GM12878 (cell line): ENCODE data around the gene SPG21. TPM values are rescaled to one million over a fixed set of nuclear protein-coding genes. Genes with fewer than 3 reads are reported as not detected.

Experiments used
- ATAC-seq: fragments of 200-7000 bp; cut with Tn5 transposase; 3 replicates; pipeline ENCODE4 v1.9.1; 2020; ENCODE audit warnings: mild to moderate bottlenecking, moderate library complexity
- BruUV-seq: library from RNA; stranded (reverse); fragments of 400-500 nt; replicated peaks from 2 replicates; lab custom pipeline; 2021; lab: Mats Ljungman, UMichigan
- CTCF ChIA-PET: fragments of 300-600 bp; sonication (Branson Sonifier 250); formaldehyde crosslinking; extraction: SDS; loops from one replicate; lab custom pipeline; 2021; ENCODE audit warnings: inconsistent platforms; lab: Yijun Ruan, JAX
- POLR2A ChIA-PET: fragments of 350-600 bp; formaldehyde crosslinking; extraction: SDS; loops from one replicate; lab custom pipeline; 2021; ENCODE audit warnings: inconsistent platforms; lab: Charles Lee
- RAD21 ChIA-PET: fragments of 300-600 bp; sonication (Branson Sonifier 250); formaldehyde crosslinking; loops from one replicate; lab custom pipeline; 2023; ENCODE audit warnings: antibody characterized with exemption; ENCODE audit not compliant: unreplicated experiment; lab: Charles Lee
- SMC1A ChIA-PET: fragments of 300-600 bp; sonication (Branson Sonifier 250); formaldehyde crosslinking; loops from one replicate; lab custom pipeline; 2023; ENCODE audit not compliant: unreplicated experiment, uncharacterized antibody; lab: Charles Lee
- DNase-seq: peaks from one replicate; pipeline ENCODE4 v3.0.0-alpha.2; 2011; ENCODE audit warnings: low read depth, low spot score
- FAIRE-seq: peaks from 3 replicates; lab custom pipeline; 2011; peaks lifted over from hg19 to GRCh38; lab: Jason Lieb, UNC
- H2AFZ ChIP-seq: 2 replicates; pipeline ENCODE4 v1.6.0; 2011; ENCODE audit warnings: low read depth, low read length, control low read depth; ENCODE audit not compliant: control insufficient read depth
- H3K27ac ChIP-seq: 2 replicates; pipeline ENCODE4 v1.5.1; 2011; ENCODE audit warnings: control low read depth; ENCODE audit not compliant: control insufficient read depth, insufficient read depth
- H3K27me3 ChIP-seq, 2 experiments: replicated peaks in 1 of 2; 2 replicates each; pipeline versions ENCODE4 v1.6.0 to v1.6.1; 2011; ENCODE audit warnings: low read length in 1 of 2; ENCODE audit not compliant: control insufficient read depth in 2 of 2, insufficient read depth in 2 of 2
- H3K36me3 ChIP-seq, 2 experiments: 2 replicates each; pipeline ENCODE4 v1.5.1; 2011; ENCODE audit warnings: low read length in 1 of 2; ENCODE audit not compliant: control insufficient read depth in 2 of 2, insufficient read depth in 2 of 2
- H3K4me1 ChIP-seq: 2 replicates; pipeline ENCODE4 v1.6.1; 2011; ENCODE audit warnings: mild to moderate bottlenecking, low read length, moderate library complexity, mixed read lengths; ENCODE audit not compliant: control insufficient read depth, insufficient read depth
- H3K4me2 ChIP-seq: 2 replicates; pipeline ENCODE4 v1.6.0; 2011; ENCODE audit warnings: control low read depth; ENCODE audit not compliant: control insufficient read depth, insufficient read depth
- H3K4me3 ChIP-seq: fragments of 200-600 bp; sonication (generic); 2 replicates; pipeline ENCODE4 v1.5.1; 2016
- H3K79me2 ChIP-seq: 2 replicates; pipeline ENCODE4 v1.6.0; 2011; ENCODE audit warnings: low read length; ENCODE audit not compliant: control insufficient read depth, insufficient read depth
- H3K9ac ChIP-seq: 2 replicates; pipeline ENCODE4 v1.8.0; 2011; ENCODE audit warnings: low read length, control low read depth, mixed read lengths; ENCODE audit not compliant: control insufficient read depth, insufficient read depth
- H3K9me3 ChIP-seq: replicated peaks from 3 replicates; pipeline ENCODE4 v1.5.1; 2011; ENCODE audit warnings: mild to moderate bottlenecking, low read length; ENCODE audit not compliant: control insufficient read depth, insufficient read depth
- H4K20me1 ChIP-seq: 2 replicates; pipeline ENCODE4 v1.6.0; 2011; ENCODE audit not compliant: control insufficient read depth, insufficient read depth
- BCL11A ChIP-seq: IDR thresholded peaks from 2 replicates; pipeline ENCODE4 v1.6.1; 2011; ENCODE audit warnings: low read depth, low read length
- BHLHE40 ChIP-seq, 2 experiments: fragments of 450-650 bp in 1 of 2; IDR thresholded peaks; 2 replicates each; pipeline ENCODE4 v1.6.1; 2011 to 2017; ENCODE audit warnings: low read depth in 2 of 2, borderline replicate concordance in 1 of 2, improper control_type of control experiment in 1 of 2, low read length in 1 of 2, mild to moderate bottlenecking in 1 of 2
- KDM1A ChIP-seq: fragments of 200-600 bp; sonication (generic); IDR thresholded peaks from 2 replicates; pipeline ENCODE4 v1.6.1; 2016; ENCODE audit warnings: borderline replicate concordance
- MTA3 ChIP-seq: IDR thresholded peaks from 2 replicates; pipeline ENCODE4 v1.6.1; 2012; ENCODE audit warnings: low read length, inconsistent platforms, borderline replicate concordance
- NFIC ChIP-seq: IDR thresholded peaks from 2 replicates; pipeline ENCODE4 v1.6.1; 2012; ENCODE audit warnings: low read depth, mild to moderate bottlenecking, inconsistent platforms, low read length, moderate library complexity
- POLR2AphosphoS2 ChIP-seq: IDR thresholded peaks from 2 replicates; pipeline ENCODE4 v1.6.1; 2011; ENCODE audit warnings: low read depth, mild to moderate bottlenecking, low read length, improper control_type of control experiment, moderate library complexity
- SREBF1 ChIP-seq: IDR thresholded peaks from 2 replicates; pipeline ENCODE4 v1.6.1; 2012; ENCODE audit warnings: mild to moderate bottlenecking, low read length
- STAT3 ChIP-seq: IDR thresholded peaks from 2 replicates; pipeline ENCODE4 v1.6.1; 2011; ENCODE audit warnings: low read depth, low read length, improper control_type of control experiment
- WGBS: methylation state at CpG from one replicate; pipeline ENCODE4 v1.1.6; 2016; ENCODE audit warnings: low lambda C conversion rate; ENCODE audit not compliant: insufficient replicate concordance, insufficient coverage; ENCODE audit errors: missing lambda C conversion rate; 5-methylcytosine and 5-hydroxymethylcytosine counted together
- in situ Hi-C: fragments of 300-500 bp; cut with MboI; formaldehyde crosslinking; loops from 9 replicates; pipeline ENCODE4 v1.14.3; 2018; ENCODE audit warnings: mixed read lengths
- intact Hi-C: fragments of 100-400 bp; cut with micrococcal nuclease; formaldehyde crosslinking; loops from one replicate; pipeline ENCODE4 v1.14.2; 2022; ENCODE audit not compliant: unreplicated experiment
- polyA plus RNA-seq, 11 experiments: library from polyadenylated mRNA; depleted of rRNA in 4 of 11; unstranded in 6 of 11; stranded (reverse) in 5 of 11; fragments of >200 nt; fragmentation: Nextera tagmentation in 4 of 11; fragmentation: Illumina TruSeq in 1 of 11; extraction: Ambion mirVana in 4 of 11; extraction: Trizol in 1 of 11; gene quantifications; 1 replicate in 1 of 11; 2 replicates in 10 of 11; pipeline versions ENCODE4 v1.2.1 to v1.2.3, GENCODE V29; 2011 to 2016; ENCODE audit warnings: inconsistent platforms in 2 of 11, missing spikeins in 2 of 11, low read depth in 1 of 11
- total RNA-seq, 4 experiments: library from RNA; depleted of rRNA in 3 of 4; stranded (reverse); fragments of >200 nt in 3 of 4; fragmentation: Illumina TruSeq in 1 of 4; extraction: Trizol in 1 of 4; gene quantifications; 2 replicates each; pipeline versions ENCODE4 v1.2.1 to v1.2.3, GENCODE V29; 2013 to 2021
- TF ChIP-seq, protein P1 (sequence below), 3 experiments: IDR thresholded peaks in 2 of 3; conservative IDR thresholded peaks in 1 of 3; 2 replicates each; pipeline ENCODE4 v1.5.1; 2011; ENCODE audit warnings: low read depth in 3 of 3, low read length in 3 of 3, mild to moderate bottlenecking in 3 of 3, control low read depth in 2 of 3, moderate library complexity in 2 of 3, inconsistent platforms in 1 of 3, mixed read lengths in 1 of 3; ENCODE audit not compliant: control insufficient read depth in 2 of 3, insufficient read depth in 1 of 3; ENCODE audit errors: extremely low read depth in 1 of 3
- TF ChIP-seq, protein P2 (sequence below): fragments of 450-650 bp; IDR thresholded peaks from 2 replicates; pipeline ENCODE4 v1.6.1; 2018; ENCODE audit warnings: mild to moderate bottlenecking, low read depth, moderate library complexity; ENCODE audit not compliant: partially characterized antibody
- TF ChIP-seq, protein P3 (sequence below): fragments of 450-650 bp; IDR thresholded peaks from 2 replicates; pipeline ENCODE4 v1.6.1; 2017; ENCODE audit warnings: mild to moderate bottlenecking, moderate library complexity
- TF ChIP-seq, protein P4 (sequence below): fragments of 150-350 bp; IDR thresholded peaks from 2 replicates; pipeline ENCODE4 v1.6.1; 2016; ENCODE audit warnings: low read depth, low read length

Gene SPG21
- total and polyA plus RNA-seq, 10 of the 15 experiments (the other 5 are each of a cell fraction or from before 2014, with no cell fraction given): 25.5 to 116 (median 68.0) TPM

DNA sequence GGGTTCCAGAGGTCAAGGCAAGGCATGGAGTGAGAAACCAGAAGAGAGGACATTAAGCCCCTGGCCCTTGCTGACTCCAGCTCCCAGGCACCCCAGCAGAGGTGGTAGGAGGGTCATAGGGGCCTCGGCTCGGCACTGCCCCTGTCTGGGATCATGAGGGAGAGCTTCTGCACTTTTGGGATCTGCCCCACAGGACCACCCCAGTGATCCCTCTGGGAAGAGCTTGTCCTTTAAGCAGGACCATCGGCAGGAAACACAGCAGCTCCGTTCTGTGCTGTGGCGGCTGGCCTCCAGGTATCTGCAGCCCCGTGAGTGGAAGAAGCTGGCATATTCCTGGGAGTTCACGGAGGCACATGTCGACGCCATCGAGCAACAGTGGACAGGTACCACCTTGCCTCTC, 42.5 kb downstream of the SPG21 start:
- no peak overlapping the region for H3K9ac ChIP-seq
- intact Hi-C loops (no loop called here), in situ Hi-C loops (no loop called here)
- FAIRE-seq (no peak), ATAC-seq (no peak), DNase-seq (no peak)
- BruUV-seq: no TSS peak
- ChIA-PET SMC1A (no interaction called here), POLR2A (no interaction called here), RAD21 (no interaction called here), CTCF (interaction anchor here (0.9 kb wide), 1 partner anchor 23 kb away, joined by 3 read pairs; no protein-coding TSS in a partner anchor)
- H3K4me3 ChIP-seq: no peak overlapping the region
- H4K20me1 ChIP-seq: no peaks in the 10 kb centered on the region
- H3K36me3 ChIP-seq: no peaks in the 10 kb centered on the region
- no peaks in the 10 kb centered on the region for H3K9me3 ChIP-seq
- 98% methylated on average over 10 of the region's 10 CpGs for WGBS
- no peaks in the 10 kb centered on the region for H3K79me2 ChIP-seq
- no peaks in the 10 kb centered on the region for H3K4me1 ChIP-seq
- no peak overlapping the region for H3K4me2 ChIP-seq
- no peak overlapping the region for H3K27ac ChIP-seq
- H3K27me3 ChIP-seq: no peaks in the 10 kb centered on the region
- H2AFZ ChIP-seq: no peak overlapping the region
- TF ChIP-seq, protein P1, sequence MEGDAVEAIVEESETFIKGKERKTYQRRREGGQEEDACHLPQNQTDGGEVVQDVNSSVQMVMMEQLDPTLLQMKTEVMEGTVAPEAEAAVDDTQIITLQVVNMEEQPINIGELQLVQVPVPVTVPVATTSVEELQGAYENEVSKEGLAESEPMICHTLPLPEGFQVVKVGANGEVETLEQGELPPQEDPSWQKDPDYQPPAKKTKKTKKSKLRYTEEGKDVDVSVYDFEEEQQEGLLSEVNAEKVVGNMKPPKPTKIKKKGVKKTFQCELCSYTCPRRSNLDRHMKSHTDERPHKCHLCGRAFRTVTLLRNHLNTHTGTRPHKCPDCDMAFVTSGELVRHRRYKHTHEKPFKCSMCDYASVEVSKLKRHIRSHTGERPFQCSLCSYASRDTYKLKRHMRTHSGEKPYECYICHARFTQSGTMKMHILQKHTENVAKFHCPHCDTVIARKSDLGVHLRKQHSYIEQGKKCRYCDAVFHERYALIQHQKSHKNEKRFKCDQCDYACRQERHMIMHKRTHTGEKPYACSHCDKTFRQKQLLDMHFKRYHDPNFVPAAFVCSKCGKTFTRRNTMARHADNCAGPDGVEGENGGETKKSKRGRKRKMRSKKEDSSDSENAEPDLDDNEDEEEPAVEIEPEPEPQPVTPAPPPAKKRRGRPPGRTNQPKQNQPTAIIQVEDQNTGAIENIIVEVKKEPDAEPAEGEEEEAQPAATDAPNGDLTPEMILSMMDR (IDR thresholded peaks at IDR 0.05 in 2 of 3, conservative IDR thresholded peaks at IDR 0.05 in 1 of 3; ENCODE audit: control insufficient read depth in 2 of 3, extremely low read depth in 1 of 3, insufficient read depth in 1 of 3, low read depth in 3 of 3, low read length in 3 of 3): no peak
- TF ChIP-seq, protein P2, sequence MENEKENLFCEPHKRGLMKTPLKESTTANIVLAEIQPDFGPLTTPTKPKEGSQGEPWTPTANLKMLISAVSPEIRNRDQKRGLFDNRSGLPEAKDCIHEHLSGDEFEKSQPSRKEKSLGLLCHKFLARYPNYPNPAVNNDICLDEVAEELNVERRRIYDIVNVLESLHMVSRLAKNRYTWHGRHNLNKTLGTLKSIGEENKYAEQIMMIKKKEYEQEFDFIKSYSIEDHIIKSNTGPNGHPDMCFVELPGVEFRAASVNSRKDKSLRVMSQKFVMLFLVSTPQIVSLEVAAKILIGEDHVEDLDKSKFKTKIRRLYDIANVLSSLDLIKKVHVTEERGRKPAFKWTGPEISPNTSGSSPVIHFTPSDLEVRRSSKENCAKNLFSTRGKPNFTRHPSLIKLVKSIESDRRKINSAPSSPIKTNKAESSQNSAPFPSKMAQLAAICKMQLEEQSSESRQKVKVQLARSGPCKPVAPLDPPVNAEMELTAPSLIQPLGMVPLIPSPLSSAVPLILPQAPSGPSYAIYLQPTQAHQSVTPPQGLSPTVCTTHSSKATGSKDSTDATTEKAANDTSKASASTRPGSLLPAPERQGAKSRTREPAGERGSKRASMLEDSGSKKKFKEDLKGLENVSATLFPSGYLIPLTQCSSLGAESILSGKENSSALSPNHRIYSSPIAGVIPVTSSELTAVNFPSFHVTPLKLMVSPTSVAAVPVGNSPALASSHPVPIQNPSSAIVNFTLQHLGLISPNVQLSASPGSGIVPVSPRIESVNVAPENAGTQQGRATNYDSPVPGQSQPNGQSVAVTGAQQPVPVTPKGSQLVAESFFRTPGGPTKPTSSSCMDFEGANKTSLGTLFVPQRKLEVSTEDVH: no peak
- TF ChIP-seq KDM1A: no peak
- TF ChIP-seq, protein P3, sequence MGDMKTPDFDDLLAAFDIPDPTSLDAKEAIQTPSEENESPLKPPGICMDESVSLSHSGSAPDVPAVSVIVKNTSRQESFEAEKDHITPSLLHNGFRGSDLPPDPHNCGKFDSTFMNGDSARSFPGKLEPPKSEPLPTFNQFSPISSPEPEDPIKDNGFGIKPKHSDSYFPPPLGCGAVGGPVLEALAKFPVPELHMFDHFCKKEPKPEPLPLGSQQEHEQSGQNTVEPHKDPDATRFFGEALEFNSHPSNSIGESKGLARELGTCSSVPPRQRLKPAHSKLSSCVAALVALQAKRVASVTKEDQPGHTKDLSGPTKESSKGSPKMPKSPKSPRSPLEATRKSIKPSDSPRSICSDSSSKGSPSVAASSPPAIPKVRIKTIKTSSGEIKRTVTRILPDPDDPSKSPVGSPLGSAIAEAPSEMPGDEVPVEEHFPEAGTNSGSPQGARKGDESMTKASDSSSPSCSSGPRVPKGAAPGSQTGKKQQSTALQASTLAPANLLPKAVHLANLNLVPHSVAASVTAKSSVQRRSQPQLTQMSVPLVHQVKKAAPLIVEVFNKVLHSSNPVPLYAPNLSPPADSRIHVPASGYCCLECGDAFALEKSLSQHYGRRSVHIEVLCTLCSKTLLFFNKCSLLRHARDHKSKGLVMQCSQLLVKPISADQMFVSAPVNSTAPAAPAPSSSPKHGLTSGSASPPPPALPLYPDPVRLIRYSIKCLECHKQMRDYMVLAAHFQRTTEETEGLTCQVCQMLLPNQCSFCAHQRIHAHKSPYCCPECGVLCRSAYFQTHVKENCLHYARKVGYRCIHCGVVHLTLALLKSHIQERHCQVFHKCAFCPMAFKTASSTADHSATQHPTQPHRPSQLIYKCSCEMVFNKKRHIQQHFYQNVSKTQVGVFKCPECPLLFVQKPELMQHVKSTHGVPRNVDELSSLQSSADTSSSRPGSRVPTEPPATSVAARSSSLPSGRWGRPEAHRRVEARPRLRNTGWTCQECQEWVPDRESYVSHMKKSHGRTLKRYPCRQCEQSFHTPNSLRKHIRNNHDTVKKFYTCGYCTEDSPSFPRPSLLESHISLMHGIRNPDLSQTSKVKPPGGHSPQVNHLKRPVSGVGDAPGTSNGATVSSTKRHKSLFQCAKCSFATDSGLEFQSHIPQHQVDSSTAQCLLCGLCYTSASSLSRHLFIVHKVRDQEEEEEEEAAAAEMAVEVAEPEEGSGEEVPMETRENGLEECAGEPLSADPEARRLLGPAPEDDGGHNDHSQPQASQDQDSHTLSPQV: no peak
- TF ChIP-seq SREBF1: no peak
- TF ChIP-seq MTA3: no peak
- TF ChIP-seq STAT3: no peak
- TF ChIP-seq POLR2AphosphoS2: no peak
- TF ChIP-seq BHLHE40 (IDR thresholded peaks at IDR 0.05; ENCODE audit: borderline replicate concordance in 1 of 2, low read depth in 2 of 2, low read length in 1 of 2): no peak
- no peak for TF ChIP-seq BCL11A
- TF ChIP-seq NFIC: no peak
- TF ChIP-seq, protein P4, sequence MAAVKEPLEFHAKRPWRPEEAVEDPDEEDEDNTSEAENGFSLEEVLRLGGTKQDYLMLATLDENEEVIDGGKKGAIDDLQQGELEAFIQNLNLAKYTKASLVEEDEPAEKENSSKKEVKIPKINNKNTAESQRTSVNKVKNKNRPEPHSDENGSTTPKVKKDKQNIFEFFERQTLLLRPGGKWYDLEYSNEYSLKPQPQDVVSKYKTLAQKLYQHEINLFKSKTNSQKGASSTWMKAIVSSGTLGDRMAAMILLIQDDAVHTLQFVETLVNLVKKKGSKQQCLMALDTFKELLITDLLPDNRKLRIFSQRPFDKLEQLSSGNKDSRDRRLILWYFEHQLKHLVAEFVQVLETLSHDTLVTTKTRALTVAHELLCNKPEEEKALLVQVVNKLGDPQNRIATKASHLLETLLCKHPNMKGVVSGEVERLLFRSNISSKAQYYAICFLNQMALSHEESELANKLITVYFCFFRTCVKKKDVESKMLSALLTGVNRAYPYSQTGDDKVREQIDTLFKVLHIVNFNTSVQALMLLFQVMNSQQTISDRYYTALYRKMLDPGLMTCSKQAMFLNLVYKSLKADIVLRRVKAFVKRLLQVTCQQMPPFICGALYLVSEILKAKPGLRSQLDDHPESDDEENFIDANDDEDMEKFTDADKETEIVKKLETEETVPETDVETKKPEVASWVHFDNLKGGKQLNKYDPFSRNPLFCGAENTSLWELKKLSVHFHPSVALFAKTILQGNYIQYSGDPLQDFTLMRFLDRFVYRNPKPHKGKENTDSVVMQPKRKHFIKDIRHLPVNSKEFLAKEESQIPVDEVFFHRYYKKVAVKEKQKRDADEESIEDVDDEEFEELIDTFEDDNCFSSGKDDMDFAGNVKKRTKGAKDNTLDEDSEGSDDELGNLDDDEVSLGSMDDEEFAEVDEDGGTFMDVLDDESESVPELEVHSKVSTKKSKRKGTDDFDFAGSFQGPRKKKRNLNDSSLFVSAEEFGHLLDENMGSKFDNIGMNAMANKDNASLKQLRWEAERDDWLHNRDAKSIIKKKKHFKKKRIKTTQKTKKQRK: no peak
